WTC11 (cell line): Measurements from ENCODE around the gene RNASE3.

Source experiments
- ATF2 ChIP-seq: sonication (generic); formaldehyde crosslinking; IDR thresholded peaks from 2 replicates; pipeline ENCODE4 v1.8.1; 2022; ENCODE audit warnings: low read depth, missing genetic modification reagents, borderline replicate concordance
- CTCF ChIP-seq: fragments of 200-600 bp; IDR thresholded peaks from 2 replicates; pipeline ENCODE4 v1.8.0; 2022; ENCODE audit warnings: antibody characterized with exemption
- HMGXB4 ChIP-seq: sonication (generic); formaldehyde crosslinking; IDR thresholded peaks from 2 replicates; pipeline ENCODE4 v1.8.1; 2023; ENCODE audit warnings: mild to moderate bottlenecking, moderate library complexity, missing genetic modification reagents
- JUN ChIP-seq: sonication (generic); formaldehyde crosslinking; IDR thresholded peaks from 2 replicates; pipeline ENCODE4 v1.8.0; 2023; ENCODE audit warnings: mild to moderate bottlenecking, missing genetic modification reagents
- RORB ChIP-seq: fragments of 250-450 bp; sonication (Bioruptor Pico); IDR thresholded peaks from 2 replicates; pipeline ENCODE4 v1.9.0; 2021; ENCODE audit warnings: mild to moderate bottlenecking
- SP1 ChIP-seq: sonication (generic); formaldehyde crosslinking; conservative IDR thresholded peaks from 2 replicates; pipeline ENCODE4 v1.8.1; 2022; ENCODE audit warnings: missing genetic modification reagents
- TF ChIP-seq, protein P1 (sequence below): sonication (generic); formaldehyde crosslinking; IDR thresholded peaks from 2 replicates; pipeline ENCODE4 v1.8.1; 2022; ENCODE audit warnings: low read depth, mild to moderate bottlenecking, moderate library complexity, missing genetic modification reagents, borderline replicate concordance
- TF ChIP-seq, protein P2 (sequence below): sonication (generic); formaldehyde crosslinking; conservative IDR thresholded peaks from 2 replicates; pipeline ENCODE4 v1.8.1; 2023; ENCODE audit warnings: mild to moderate bottlenecking, low read depth, missing genetic modification reagents, moderate library complexity

DNA sequence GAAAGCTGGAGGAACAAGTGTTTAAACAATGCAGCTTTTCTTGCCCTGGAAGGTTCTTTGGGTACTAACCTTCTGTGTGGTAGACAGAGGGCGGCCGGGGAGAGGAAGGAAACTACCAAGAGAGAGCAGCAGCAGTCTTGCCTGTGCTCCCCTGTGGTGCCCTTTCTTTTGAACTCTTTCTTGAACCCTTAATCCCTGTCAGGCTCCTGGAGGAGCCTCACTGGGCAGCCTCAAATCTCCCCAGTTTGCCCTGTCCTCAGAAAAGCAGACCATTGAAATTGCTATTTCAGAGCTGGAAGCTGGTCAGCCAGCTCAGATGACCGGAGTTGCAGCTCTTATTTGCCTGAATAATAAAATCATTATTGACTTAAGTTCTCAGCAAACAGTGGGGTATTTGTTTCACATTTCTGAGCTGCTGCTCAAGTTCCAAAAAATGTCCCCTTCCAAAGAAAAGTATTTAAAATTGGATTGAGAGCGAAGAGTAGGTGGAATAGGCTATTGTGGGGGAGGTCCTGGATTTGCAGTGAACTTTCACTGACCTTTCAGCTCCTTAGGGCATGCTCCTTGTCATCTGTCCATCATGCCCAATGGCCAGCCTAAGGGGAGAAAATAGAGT lies 42.1 kb upstream of the RNASE3 start:
- TF ChIP-seq CTCF (no peak), HMGXB4 (CRISPR knock-in tag) (no peak), RORB (CRISPR knock-in tag) (no peak), JUN (no peak), SP1 (CRISPR knock-in tag) (no peak), ATF2 (CRISPR knock-in tag) (no peak)
- TF ChIP-seq, protein P1, sequence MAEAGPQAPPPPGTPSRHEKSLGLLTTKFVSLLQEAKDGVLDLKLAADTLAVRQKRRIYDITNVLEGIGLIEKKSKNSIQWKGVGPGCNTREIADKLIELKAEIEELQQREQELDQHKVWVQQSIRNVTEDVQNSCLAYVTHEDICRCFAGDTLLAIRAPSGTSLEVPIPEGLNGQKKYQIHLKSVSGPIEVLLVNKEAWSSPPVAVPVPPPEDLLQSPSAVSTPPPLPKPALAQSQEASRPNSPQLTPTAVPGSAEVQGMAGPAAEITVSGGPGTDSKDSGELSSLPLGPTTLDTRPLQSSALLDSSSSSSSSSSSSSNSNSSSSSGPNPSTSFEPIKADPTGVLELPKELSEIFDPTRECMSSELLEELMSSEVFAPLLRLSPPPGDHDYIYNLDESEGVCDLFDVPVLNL (CRISPR knock-in tag) = no peak
- TF ChIP-seq, protein P2, sequence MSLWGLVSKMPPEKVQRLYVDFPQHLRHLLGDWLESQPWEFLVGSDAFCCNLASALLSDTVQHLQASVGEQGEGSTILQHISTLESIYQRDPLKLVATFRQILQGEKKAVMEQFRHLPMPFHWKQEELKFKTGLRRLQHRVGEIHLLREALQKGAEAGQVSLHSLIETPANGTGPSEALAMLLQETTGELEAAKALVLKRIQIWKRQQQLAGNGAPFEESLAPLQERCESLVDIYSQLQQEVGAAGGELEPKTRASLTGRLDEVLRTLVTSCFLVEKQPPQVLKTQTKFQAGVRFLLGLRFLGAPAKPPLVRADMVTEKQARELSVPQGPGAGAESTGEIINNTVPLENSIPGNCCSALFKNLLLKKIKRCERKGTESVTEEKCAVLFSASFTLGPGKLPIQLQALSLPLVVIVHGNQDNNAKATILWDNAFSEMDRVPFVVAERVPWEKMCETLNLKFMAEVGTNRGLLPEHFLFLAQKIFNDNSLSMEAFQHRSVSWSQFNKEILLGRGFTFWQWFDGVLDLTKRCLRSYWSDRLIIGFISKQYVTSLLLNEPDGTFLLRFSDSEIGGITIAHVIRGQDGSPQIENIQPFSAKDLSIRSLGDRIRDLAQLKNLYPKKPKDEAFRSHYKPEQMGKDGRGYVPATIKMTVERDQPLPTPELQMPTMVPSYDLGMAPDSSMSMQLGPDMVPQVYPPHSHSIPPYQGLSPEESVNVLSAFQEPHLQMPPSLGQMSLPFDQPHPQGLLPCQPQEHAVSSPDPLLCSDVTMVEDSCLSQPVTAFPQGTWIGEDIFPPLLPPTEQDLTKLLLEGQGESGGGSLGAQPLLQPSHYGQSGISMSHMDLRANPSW (CRISPR knock-in tag) = no peak
